GM21825 (cell line): ENCODE results near the gene LSM3.

Experiments used
- ATAC-seq: cut with Tn5 transposase; IDR thresholded peaks from one replicate; pipeline ENCODE4 v1.9.1; 2021; ENCODE audit warnings: mild to moderate bottlenecking, moderate library complexity; ENCODE audit not compliant: unreplicated experiment

Gene LSM3

DNA sequence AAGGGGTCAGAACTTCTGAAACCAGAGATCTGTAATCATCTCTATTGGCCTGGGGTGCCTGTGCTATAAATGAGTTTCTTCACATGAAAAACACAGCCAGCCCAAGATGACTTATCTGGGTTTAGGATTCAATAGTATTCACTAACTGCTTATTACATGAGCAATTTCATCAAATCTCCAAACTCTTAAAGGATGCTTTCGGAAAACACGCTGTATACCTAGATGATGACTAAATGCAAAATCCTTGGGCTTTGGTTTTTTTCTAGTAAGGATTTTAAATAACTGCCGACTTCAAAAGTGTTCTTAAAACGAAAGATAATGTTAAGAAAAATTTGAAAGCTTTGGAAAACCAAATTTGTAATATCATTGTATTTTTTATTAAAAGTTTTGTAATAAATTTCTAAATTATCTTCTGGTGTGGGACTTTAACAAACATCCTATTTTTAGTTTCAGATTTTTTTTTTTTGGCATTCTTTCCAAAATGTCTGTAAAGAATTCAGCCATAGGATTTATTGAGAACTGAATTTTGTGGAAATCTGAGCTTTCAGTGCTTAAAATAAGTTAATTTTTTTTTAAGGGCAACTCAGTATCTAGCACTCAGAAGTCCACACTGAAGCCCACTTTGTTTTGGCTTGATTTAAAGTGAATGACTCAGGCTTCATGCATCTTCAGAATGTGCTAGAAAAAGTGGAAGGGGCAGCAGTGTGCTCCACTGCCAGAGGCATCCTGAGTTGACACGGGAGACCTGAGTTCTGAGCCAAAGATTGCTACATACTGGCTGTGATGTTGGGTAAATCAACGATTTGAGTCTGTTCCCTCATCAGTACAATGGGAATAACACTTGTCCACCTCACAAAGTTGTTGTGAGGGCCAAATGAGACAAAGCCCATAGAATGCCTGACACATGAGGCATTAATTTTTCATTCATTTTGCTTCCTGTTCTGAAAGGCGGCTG lies 35.1 kb upstream of the LSM3 start:
- ATAC-seq: no peak

DNA sequence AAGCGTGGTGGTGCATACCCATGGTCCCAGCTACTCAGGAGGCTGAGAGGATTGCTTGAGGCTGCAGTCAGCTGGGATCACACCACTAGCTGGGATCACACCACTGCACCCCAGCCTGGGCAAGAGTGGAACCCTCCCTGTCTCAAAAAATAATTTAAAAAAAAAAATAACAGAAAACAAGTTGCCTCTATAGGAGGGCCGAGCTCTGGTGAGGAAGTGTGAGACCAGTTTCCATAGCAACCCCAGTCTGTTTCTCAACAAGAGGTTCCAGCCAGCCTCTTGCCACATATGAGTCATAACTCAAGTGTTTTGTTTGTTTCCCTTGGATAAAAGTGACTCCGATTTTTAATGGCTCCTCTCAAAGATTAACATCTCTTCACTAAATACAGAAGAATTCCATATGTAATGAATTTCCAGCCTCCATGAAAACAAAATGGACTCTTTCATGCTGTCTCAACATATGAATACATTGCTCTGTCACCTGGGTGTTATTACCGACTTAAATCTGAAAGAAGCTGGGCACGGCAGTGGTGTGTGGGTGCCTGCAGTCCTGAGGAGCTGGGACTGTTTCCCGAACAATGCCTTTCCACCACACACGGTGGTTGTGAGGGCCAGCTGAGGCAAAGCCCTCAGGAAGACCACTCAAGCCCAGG lies 34.1 kb upstream of the LSM3 start:
- peak; percentile 96 for ATAC-seq

DNA sequence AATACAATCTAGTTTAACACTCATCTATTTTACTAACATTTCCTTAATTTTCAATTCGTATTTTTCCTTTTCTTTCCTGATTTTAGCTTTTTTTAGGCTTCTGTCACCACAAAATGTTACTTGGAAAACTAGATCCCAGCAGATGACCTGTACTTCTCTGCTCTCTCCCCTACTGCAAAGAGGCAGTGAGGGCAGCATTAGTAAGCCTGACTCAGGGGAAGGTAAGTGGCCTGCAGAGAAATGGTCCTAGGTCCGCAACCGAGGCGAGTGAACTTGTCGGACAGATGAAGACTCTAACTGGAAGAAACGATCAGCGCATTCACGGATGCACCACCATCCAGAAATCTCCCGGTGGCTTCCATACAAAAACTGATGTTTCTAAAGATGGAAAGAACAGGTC lies 33.4 kb upstream of the LSM3 start:
- no peak for ATAC-seq

DNA sequence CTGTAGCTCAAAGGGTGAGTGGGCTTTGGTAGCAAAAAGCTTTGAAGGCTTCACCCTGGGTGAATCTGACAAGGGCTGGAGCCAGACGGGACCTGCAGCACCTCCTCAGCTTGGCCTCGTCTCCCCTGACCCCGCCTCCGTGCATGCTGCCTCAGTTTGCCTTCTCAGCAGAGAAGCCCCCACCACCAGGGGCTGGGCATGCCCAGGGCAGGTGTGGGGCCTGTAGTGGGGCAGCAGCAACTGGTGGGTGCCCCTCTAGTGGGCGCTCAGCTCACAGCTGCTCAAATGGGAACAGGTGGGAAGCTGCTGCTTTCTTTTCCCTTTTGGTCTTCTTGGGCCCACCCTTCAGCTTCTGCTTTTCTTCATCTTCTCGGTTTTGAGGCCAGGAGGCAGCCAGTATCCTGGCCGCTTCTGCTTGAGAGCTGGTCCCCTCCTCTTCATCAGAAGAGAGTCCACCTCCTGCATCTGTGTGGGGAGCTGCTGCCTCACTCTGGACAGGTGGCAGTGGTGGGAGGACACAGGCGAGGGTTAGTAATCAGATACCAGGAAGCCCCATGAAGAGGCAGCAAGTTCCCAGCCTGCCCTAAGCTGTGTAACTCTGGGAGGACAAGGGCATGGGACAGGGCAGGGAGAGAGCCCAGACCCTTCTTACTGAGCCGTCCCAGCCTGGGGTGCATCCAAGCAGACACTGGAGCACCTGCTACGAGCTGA lies 32.8 kb upstream of the LSM3 start:
- no peak for ATAC-seq

DNA sequence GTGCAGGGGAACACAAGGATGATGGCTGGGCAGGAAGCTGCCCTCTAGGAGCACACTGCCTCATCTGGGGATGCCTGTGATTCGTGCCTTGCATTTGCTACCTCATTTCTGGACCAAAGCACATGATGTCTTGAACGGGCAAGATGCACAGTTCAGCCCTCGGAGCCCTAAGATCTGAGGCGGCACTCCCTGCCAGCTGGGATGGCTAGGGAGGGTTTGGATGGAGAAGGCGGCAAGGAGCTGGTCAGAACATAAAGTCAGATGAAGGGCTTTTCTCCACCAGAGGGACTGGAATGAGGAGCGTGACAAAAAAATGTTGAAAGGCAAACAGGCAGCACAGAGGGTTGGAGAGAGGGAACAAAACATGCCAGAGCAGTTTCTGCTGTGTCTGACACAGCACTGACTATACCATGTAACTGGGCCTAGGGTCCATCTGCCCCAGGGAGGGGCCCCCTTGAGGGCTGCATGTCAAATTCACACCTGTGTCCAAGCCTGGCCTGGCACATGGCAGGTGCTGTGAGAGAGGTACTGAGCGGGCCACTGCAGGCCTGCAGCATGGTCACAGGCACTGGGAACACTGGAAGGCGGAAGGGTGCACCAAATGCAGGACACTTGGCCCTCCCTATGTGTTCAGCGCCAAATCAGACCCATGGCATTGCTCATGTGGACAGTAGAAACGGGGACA lies 32.1 kb upstream of the LSM3 start:
- ATAC-seq: no peak

DNA sequence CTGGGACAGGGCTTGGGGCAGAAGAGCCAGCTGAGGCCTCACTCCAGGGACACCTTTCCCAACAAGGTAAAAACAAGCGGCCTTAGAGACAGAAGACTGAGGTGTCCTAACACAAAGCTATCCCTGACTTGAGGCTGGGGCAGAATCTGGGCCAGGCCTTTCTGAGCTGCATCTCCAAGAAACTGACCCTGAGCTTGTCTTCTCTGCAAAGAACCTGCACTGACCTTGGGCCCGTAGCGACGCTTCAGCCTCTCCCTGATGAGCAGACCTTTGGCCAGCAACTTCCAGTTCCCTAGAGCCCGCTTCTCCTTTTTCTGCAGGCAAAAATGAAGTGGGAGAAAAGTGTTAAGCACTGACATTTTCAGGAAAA lies 31.6 kb upstream of the LSM3 start:
- no peak for ATAC-seq

DNA sequence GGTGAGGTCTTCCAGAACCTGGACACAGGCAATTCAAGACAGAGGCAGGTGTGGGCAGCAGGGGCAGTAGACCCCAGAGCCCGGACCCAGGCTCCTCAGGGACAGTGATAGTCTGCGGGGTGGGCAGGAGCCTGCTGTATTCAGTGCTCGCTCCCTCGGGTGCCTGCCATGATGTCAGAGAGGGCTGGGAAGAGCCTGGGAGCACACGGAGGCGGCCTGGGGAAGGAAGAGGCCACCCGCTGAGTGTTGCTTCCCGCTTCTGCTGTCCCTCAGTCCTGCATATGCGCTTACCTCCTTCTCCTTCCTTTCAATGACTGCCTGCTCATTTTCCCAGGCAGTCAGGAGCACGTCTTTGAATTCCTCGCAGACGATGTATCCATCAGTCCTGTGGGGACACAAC lies 31.0 kb upstream of the LSM3 start:
- ATAC-seq: no peak

DNA sequence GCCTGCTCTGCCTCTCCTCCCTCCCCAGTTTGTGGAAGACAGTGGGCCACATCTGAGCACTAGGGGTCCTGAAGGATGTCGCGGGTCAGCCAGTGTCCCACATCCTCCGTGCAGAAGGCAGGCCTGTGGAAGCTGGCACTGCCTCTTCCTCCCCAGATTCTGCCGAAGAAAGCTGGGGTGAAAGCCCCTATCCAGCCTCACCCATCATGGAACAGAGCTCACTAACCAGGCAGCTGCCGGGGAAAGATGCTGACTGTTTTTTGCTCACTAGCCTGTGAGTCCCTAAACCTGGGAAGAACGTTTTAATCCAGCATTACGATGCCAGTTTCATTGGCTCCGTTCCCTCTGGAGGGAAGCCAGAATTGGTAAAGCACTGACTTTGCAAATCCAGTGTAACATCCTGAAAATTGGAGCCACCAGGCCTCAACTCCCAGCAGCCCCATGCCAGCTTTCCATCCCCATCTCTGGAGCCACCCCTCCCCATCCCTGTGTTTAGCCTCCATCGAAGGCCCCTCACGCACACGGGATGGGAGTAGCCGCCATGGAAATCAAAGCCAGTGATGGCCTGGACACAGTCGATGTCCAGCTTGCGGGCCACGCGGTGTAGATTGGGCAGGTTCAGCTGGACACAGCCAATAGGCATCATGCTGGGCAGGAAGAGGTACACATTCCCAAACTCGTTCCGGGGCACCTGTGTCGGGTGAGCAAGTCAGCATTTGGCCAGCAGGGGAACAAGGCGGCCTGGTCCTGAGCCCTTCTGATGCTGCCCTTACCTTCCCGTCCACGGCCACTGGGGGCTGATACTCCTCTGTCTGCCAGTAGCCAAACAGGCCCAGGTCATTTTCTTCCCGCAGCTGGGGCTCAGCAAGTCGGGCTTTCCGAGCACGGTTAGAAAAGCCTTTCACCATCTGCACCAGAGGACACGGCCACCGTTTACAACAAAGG lies 30.3 kb upstream of the LSM3 start:
- ATAC-seq: no peak

DNA sequence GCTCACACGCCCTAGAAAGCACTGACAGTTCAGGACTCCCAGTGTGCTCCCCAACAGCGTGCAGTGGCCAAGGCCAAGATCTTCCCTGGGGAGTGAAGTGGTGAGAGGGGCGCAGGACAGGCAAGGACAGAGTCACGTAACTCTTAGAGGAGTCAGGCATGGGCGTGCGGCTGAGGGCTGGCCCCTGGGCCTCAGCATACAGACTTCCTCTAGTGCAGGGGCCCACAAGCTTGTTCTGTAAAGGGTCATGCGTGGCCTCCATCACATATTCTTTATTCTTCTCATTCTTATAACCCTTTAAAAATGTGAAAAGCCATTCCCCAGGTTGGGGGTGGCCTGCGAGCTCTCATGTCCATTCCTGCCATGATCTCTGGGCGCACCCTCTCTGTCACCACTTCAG lies 28.5 kb upstream of the LSM3 start:
- ATAC-seq: no peak

DNA sequence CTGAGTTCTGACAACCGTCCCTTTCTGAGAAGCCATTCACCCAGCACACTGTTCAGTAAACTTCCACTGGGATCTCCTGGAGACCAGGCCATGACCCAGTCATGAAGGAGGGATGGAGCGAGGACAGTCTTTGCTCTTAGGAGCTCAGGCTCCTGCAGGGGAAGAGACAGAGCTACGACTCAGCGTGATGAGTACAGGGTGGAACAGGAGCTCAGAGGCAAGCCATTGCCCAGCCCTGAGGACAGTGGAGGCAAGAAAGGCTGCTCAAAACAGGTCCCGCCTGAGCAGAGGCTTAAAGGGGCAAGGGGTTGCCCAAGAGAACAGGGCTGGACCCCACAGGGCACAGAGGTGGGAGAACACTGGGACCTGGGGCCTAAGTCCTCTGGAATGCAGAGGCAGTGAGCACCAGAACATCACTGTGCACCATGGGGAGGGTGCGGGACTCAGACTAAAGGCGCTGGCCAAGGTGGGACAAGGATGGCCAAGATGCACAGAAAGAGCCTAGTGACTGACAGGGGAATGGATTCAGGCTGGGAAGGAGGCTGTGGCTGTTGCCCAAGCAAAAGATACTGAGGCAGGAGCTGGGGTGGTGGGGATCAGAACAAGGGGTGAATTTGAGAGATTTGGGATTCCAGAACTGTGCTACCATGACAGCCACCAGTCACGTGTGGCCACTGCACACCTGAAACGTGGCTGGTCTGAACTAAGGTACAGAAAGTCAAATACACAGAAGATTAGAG lies 28.0 kb upstream of the LSM3 start:
- no peak for ATAC-seq

DNA sequence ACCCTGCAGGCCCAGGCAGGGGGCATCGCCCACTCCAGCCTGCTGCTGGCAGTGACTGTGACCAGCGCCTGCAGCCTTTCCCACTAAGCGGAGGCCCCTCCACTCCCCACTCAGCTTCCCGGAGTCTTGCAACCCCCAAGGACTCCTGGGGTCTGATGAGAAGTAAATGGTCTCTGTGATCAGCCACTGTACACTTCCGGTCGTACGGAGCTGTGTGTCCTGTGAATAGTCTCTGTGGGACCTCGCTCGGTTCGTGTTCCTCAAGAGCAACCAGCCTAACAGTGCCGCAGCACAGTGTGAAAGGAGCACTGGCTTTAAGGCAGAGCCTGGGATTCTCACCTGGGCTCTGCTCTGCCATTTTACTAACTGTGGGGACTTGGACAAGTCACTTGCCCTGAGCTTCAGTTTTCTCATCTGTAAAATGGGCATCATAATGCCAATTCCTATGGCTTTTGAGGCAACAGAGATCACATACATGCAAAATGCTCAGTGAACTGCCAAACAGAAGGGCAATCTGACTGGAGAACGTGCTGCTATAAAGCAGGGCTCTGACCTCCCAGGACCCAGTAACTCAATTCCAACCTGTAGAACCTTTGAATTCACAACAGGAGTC lies 27.0 kb upstream of the LSM3 start:
- no peak for ATAC-seq

DNA sequence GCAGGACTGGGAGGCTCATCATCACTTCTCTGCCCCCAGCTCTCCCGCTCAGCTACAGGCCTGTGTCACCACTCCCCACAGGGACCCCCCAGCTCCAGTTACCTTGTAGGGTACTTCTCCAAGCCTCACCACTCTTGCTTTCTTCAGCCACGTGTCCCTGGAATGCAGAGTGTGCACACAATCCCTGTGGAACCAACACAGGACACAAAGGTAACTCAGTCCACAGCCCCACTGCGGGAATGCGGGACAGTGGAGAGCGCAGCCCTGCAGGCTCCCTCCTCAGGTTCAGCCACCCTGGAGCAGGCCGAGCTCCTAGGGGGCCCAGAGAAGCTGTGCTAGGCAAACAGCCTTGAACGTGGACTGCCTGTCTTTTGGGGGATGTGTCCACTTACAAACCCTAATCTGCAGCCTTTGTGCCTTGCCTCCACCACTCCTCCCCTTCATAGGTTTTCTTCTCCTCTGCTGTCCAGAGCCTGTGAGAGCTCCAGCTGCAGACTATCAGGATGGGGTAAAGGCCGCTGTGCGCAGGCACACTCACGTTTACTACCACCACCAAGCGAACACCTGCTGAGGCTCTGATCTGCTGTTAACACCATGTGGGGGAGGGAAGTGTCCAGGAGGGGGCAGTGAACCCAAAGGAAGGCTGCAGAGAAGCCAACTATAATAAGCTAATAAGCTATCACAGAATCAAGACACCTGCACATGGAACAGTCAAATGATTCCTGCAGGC lies 26.2 kb upstream of the LSM3 start:
- ATAC-seq: no peak

DNA sequence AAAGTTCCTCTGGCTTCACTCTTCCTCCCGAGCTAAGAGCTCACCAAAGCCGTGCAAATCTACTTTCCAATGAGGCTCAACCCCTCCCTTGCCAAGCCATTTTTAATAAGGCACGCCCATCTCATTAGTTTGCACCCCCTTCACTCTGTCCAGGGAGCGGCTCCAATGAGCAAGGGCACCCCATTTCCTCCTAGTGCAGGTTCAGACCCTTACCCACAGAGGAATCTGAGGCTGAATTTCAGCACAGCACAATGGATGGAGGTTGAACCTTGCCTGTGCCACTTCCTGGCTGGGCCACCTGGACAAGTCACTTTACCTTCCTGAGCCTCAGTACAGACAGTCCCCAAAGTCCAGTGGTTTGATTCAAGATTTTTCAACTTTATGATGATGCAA lies 25.7 kb upstream of the LSM3 start:
- no peak for ATAC-seq

DNA sequence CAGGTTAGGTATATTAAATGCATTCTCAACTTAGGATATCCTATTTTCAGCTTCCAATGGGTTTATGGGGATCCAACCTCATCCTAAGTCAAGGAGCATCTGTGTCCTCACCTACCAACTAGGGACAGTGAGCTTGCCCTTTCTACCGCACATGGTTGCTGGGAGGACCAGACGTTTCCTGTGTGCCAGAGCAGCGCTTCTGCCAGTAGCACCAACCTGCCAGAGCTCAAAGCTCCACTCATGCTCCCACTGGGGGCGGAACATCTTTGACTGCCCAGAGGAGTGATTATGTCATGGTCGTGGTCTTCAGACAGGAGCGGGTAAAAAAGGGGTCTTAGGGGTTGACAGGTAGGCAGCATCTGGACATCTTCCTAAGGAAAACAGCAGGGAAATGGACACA lies 25.0 kb upstream of the LSM3 start:
- no peak for ATAC-seq

DNA sequence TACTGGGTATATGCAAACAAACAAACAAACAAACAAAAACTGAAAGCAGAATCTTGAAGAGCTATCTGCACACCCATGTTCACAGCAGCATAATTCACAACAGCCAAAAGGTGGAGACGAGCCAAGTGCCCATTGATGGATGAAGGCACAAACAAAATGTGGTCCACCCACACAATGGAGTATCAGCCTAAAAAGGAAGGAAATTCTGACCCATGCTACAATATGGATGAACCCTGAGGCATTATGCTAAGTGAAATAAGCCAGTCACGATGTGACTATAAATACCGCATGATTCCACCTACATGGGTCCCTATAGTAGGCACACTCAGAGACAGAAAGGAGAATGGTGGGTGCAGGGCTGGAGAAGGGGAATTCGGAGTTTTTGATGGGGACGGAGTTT lies 24.3 kb upstream of the LSM3 start:
- no peak for ATAC-seq

DNA sequence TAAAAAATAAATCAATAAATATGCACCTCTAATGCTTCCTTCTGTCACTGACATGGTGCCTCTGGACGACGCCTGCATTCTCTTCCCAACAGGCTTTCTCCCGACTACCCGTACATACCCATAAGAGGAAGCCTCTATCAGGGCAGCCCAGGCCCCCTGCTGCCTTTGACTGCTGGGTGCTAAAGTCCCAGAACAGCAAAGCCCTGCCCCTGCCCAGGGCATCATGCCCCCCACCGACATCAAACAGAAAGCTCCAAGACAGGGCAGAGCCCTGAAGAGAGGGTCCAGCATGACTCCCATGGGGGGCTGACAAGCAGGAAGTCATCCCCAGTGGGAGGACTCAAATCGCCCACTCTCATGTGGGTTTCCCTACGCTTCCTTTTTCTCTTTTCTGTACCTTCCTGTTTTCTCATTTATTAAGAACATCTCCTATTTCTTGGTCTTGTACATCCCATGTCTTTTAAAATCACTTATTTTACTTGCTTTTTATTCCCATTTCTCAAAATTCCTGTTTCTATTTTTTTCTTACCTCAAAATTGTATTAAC lies 23.6 kb upstream of the LSM3 start:
- ATAC-seq: no peak

DNA sequence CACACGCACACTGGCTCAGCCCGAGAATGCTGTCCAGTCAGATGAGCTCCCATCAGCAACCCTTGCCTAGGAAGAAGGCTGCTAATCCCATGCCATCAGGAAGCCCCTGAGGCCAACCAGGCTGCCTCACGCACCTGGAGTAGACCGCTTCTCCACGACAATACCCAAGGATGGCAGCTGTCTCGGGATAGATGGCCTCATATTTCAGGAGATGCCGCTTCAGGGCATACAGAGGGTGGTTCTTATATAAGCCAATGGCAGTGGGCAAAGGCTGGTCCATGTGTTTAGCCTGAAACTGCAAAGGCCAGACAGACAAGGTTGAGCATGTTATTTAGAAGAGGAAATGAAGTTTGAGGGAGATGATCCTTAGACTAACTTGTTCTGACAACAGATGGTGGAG lies 22.4 kb upstream of the LSM3 start:
- no peak for ATAC-seq
